Stimulated activated CD4-positive, alpha-beta T cell treated with anti-CD3 and anti-CD28 coated beads, Interleukin-15, amount 100 ng/mL, for 1 hour (primary cell): ENCODE data around the gene MIPOL1.
"Not testable (repeated sequence)": the region's sequence is repeated elsewhere in the genome, so short reads cannot be mapped to it uniquely, and the experiment has no call there.

Experiments used
- DNase-seq, 2 donors: peaks; one replicate each; pipeline ENCODE4 v3.0.0-alpha.2; 2020; ENCODE audit warnings: low read depth in 1 of 2, low spot score in 1 of 2

Gene MIPOL1, protein sequence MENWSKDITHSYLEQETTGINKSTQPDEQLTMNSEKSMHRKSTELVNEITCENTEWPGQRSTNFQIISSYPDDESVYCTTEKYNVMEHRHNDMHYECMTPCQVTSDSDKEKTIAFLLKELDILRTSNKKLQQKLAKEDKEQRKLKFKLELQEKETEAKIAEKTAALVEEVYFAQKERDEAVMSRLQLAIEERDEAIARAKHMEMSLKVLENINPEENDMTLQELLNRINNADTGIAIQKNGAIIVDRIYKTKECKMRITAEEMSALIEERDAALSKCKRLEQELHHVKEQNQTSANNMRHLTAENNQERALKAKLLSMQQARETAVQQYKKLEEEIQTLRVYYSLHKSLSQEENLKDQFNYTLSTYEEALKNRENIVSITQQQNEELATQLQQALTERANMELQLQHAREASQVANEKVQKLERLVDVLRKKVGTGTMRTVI

GRCh38 chr14:37197421-37198272 lies at the start of gene MIPOL1:
TSS of gene MIPOL1 (plus strand) at chr14:37197937. CDS start at chr14:37247889, 49,952 bp downstream.
- peak in 1 of 2 donors; percentile 6 for DNase-seq

GRCh38 chr14:37150414-37150813 lies 47.3 kb upstream of the MIPOL1 start:
- no peak for DNase-seq

GRCh38 chr14:37153005-37153404 lies 44.7 kb upstream of the MIPOL1 start:
- DNase-seq: no peak

DNA sequence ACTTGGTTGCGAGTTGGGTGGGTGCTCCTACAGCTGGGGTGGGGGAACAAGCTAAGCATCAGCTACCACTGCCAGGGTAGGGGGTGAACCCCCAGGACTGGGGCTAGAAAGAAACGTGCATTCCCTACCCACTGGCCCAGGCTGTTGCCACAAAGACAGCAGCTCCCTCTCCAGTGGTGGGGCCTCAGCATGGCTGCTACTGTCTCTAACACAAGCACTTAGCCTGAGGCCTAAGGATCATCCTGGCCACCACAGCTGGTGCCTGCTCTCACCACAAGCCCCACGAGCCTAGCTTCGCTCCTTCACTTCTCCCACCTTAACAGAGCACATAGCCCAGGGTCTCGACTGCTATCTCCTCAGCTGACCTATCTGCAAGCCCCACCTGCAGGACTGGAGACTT lies 44.3 kb upstream of the MIPOL1 start:
- DNase-seq: no peak

GRCh38 chr14:37157987-37158386 lies 39.8 kb upstream of the MIPOL1 start:
- no peak for DNase-seq

GRCh38 chr14:37162307-37162706 lies 35.4 kb upstream of the MIPOL1 start:
- not testable (repeated sequence) for DNase-seq

GRCh38 chr14:37165794-37166193 lies 31.9 kb upstream of the MIPOL1 start:
- DNase-seq: no peak

DNA sequence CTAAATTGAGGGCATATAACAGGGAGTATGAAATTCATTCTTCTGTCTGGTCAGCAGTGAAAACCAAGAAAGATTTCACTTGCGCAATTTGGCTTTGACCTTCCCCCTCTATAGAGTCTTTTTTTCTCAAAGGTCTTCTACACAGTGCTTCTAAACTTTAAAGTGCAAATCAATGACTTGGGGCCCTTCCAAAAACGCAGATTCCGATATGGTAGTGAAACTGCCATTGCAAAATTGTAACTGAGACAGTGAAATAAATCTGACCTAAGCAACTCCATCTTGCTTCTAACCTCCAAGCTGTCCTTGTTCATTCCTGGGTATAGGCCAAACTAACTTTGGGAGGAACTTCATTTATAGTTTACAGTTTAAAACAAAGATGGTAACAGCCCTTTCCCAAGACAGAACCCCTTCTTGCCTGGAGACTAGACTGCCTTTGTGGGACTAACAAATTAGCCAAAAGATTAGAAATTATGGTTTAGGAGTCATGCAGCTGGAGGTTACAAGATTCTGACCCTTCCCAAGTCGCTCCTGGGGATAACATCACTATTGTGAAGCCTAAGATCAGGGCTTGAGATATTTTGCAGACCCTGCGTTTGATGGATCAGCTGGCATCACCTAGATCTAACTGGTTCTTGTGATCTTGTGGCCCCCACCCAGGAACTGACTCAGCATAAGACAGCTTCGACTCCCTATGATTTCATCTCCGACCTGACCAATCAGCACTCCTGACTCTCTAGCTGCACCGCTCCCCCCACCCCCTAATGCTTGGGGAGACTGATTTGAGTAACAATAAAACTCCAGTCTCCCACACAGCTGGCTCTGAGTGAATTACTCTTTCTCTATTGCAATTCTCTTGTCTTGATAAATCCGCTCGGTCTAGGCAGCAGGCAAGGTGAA lies 30.3 kb upstream of the MIPOL1 start:
- no peak for DNase-seq

GRCh38 chr14:37168721-37169120 lies 29.0 kb upstream of the MIPOL1 start:
- no peak for DNase-seq

DNA sequence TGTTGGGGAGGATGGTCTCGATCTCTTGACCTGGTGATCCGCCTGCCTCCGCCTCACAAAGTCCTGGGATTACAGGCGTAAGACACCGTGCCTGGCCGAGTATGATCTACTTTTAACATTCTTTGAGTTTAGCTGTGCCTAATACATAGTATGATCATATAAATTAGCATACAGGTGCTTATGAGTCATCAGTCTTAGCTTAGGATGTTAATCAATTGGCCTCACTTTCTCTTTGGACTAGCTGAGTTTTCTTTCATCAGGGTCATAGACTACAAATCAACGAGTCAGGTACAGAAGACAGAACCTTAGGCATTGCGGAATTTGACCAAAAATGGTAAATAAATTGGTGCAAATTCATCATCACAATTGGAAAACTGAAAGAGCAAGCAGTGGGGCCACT lies 27.5 kb upstream of the MIPOL1 start:
- no peak for DNase-seq

- no peak for DNase-seq
These were observed 26.7 kb upstream of the MIPOL1 start for GRCh38 chr14:37170993-37171392.

DNA sequence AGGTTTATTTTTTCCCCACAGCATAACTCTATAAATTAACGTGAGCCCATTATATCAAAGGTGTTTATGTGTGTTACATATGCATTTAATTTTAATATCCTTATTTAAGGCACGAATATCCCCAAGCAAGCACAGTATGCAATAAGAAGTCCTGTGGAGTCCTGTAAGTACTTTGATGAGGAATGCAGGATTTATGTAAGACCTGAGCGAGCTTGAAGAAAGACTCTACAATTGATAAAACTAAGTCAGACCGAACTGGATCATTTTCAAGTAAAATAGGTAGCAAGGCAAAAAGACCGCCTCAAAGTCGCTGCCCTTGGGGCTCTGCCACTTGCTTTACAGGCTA lies 26.1 kb upstream of the MIPOL1 start:
- DNase-seq: no peak

- no peak for DNase-seq
These were observed 25.5 kb upstream of the MIPOL1 start, which contains the start of gene SLC25A21 for GRCh38 chr14:37172024-37172869. TSS of gene SLC25A21 (minus strand) at chr14:37172606.

GRCh38 chr14:37172936-37173614 lies 24.7 kb upstream of the MIPOL1 start:
- DNase-seq: no peak

DNA sequence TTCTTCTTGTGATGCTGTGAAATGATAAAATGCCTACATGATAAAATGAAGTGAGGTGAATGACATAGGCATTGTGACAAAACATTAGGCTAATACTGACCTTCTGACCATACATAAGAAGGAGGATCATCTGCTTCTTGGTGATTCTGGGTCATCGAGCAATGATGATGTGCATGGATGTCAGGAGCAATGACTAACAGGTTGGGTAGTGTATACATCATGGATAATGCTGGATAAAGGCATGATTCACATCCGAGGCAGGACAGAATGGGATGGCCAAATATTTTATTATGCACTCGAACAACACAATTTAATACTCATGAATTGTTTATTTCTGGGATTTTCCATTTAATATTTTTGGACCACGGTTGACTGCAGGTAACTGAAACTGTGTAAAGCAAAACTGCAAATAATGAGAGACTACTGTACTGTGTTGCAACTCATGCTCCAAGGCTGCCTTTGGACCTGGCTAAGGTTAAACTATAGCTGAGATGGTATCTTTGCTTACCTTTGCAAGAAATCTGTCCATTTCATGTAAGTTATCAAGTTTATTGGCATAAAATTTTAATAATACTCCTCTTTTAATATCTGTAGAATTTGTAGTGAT lies 17.7 kb upstream of the MIPOL1 start:
- DNase-seq: no peak

DNA sequence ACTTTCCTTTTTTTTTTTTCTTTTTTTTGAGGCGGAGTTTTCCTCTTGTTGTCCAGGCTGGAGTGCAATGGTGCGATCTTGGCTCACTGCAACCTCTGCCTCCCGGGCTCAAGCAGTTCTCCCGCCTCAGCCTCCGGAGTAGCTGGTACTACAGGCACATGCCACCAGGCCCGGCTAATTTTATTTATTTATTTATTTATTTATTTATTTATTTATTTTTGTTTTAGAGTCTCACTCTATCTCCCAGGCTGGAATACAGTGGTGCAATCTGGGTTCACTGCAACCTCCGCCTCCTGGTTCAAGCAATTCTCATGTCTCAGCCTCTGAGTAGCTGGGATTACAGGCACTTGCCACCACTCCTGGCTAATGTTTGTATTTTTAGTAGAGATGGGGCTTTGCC lies 16.9 kb upstream of the MIPOL1 start:
- DNase-seq: not testable (repeated sequence)

GRCh38 chr14:37181441-37181840 lies 16.3 kb upstream of the MIPOL1 start:
- DNase-seq: no peak

- not testable (repeated sequence) for DNase-seq
These were observed 13.2 kb upstream of the MIPOL1 start for GRCh38 chr14:37184520-37184919.

DNA sequence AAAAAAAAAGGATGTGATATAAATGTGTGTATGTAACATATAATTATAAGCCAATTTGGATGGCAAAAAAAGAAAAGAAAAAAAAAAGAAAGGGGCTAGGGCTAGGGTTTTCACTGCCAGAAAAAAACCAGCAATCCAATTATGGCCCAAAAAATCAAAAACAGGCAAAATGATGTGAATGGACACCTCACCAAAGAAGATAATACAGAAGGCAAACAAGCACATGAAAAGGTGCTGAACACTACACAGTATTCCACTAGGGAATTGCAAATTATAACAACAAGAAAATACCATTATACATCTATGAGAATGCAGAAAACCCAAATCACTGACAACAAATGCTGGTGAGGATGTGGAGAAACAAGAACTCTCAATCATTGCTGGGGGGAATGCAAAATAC lies 12.1 kb upstream of the MIPOL1 start:
- no peak for DNase-seq
